H1 (cell line): Measurements from ENCODE around the gene PCDH9.

Experiments
- CHD1 ChIP-seq: IDR thresholded peaks from 2 replicates; pipeline ENCODE4 v1.6.1; 2012; ENCODE audit warnings: low read depth, low read length, improper control_type of control experiment
- TF ChIP-seq, protein P1 (sequence below), 3 experiments: IDR thresholded peaks; 1 replicate in 2 of 3; 2 replicates in 1 of 3; pipeline versions ENCODE4 v1.5.1 to v1.6.1; 2011; ENCODE audit warnings: low read length in 3 of 3, mild to moderate bottlenecking in 3 of 3, inconsistent platforms in 2 of 3, low read depth in 1 of 3, moderate library complexity in 1 of 3; ENCODE audit not compliant: insufficient read depth in 1 of 3; ENCODE audit errors: control extremely low read depth in 1 of 3

DNA sequence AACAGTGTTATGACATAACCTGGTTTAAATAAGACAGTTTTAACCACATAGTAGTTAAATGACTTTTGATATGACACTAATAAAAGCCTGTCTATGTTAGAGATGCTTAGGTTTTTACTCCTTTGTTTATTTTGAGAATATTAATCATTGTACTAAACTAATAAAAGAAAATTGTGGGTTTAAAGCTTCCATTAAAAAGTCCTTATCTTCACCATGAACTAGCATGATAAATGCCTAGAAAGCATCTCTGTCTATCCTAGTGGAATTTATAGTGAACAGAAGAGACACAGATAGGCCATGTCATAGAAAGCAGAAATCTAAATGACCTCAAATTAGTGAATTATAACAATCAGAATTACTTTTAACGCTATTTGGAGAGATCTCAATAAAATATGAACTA lies 255.2 kb downstream of the PCDH9 start:
- TF ChIP-seq, protein P1, sequence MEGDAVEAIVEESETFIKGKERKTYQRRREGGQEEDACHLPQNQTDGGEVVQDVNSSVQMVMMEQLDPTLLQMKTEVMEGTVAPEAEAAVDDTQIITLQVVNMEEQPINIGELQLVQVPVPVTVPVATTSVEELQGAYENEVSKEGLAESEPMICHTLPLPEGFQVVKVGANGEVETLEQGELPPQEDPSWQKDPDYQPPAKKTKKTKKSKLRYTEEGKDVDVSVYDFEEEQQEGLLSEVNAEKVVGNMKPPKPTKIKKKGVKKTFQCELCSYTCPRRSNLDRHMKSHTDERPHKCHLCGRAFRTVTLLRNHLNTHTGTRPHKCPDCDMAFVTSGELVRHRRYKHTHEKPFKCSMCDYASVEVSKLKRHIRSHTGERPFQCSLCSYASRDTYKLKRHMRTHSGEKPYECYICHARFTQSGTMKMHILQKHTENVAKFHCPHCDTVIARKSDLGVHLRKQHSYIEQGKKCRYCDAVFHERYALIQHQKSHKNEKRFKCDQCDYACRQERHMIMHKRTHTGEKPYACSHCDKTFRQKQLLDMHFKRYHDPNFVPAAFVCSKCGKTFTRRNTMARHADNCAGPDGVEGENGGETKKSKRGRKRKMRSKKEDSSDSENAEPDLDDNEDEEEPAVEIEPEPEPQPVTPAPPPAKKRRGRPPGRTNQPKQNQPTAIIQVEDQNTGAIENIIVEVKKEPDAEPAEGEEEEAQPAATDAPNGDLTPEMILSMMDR (IDR thresholded peaks at IDR 0.05; ENCODE audit: control extremely low read depth in 1 of 3, insufficient read depth in 1 of 3, low read depth in 1 of 3, low read length in 3 of 3): no peak
- TF ChIP-seq CHD1: no peak
